ENCODE results near the gene ZYG11B. TPM values are rescaled to one million over a fixed set of nuclear protein-coding genes. Genes with fewer than 3 reads are reported as not detected.

ZYG11B gene
- total and polyA plus RNA-seq, 12 donors: 9.1 to 84.3 (median 63.6) TPM

DNA sequence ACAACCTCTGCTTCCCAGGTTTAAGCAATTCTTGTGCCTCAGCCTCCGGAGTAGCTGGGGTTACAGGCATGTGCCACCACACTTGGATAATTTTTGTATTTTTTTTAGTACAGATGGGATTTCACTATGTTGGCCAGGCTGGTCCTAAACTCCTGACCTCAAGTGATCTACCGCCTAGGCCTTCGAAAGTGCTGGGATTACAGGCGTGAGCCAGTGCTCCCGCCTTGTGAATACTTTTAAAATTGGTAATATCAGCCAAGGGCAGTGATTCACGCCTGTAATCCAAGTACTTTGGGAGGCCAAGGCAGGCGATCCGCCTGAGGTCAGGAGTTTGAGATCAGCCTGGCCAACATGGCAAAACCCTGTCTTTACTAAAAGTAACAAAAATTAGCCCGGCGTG lies 33.7 kb downstream of the ZYG11B start:
- no peak for ATAC-seq
- no peak overlapping the region for H3K27ac ChIP-seq
- H3K4me3 ChIP-seq: no peak overlapping the region
- H3K9me3 ChIP-seq: no peaks in the 10 kb centered on the region
- H3K4me1 ChIP-seq: peaks cover 0 to 13% (median 0%) of the 10 kb centered on the region in 9 donors
- 96% methylated on average over 10 of the region's 10 CpGs for WGBS, 2 donors
- no peaks in the 10 kb centered on the region for H3K27me3 ChIP-seq
- no peak for TF ChIP-seq CTCF (IDR thresholded peaks at IDR 0.05)
- intact Hi-C loops (cut with DNase I): no loop called here
- DNase-seq: no peak
- peaks cover 0 to 63% (median 17%) of the 10 kb centered on the region in 9 donors for H3K36me3 ChIP-seq

DNA sequence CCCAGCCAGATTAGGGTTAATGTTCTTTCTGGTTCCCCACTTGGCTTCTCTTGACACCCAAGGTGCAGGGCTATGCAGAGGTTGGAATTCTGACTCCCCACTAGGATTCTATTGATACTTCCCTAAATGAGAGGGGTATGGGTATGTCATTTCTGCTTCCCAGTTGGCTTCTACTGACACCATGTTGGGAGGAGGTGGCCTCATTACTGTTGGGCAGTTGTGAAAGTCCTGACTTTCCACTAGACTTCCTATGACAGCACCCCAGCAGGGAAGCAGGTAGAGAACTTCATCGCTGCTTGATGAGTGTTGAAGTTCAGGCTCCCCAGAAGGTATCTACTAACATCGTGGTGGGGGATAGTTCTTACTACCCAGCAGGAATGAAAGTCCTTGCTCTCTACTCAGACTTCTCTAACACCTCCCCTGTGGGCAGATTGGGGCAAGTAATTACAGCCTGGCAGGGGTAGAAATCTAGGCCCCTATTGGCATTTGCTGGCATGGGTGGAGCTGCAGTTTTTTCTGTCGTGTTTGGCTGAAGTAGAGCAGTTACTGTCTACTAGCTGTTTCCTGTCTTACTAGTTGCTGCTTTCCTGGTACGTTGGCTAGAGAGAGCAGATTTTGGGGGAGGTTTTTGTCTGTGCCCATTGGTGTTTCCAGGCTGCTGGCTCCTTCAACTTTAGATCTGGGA lies 41.5 kb downstream of the ZYG11B start:
- Histone ChIP-seq H3K27me3 (no peaks in the 10 kb centered on the region), H3K4me3 (no peak overlapping the region), H3K9me3 (no peaks in the 10 kb centered on the region), H3K27ac (no peak overlapping the region), H3K4me1 (peaks cover 0 to 21% (median 3%) of the 10 kb centered on the region in 9 donors), H3K36me3 (peaks cover 0 to 31% (median 10%) of the 10 kb centered on the region in 9 donors)
- 56 to 62% methylated on average over 4 of the region's 4 CpGs for WGBS, 2 donors
- no peak for TF ChIP-seq CTCF (IDR thresholded peaks at IDR 0.05)
- ATAC-seq (peak in 1 of 8 donors; percentile 18), DNase-seq (no peak)
- intact Hi-C loops (cut with DNase I): no loop called here

GRCh38 chr1:52769346-52770033 lies 43.2 kb downstream of the ZYG11B start:
- WGBS, 2 donors: 52 to 66% methylated on average over 4 of the region's 4 CpGs

More at GRCh38 chr1:52769346-52770033, 43.2 kb downstream of the ZYG11B start:
- intact Hi-C loops (cut with DNase I): loop anchor here in 1 of 10 donors (10.0 kb wide), 1 partner anchor 335 kb away; no protein-coding TSS in a partner anchor
- peak overlapping the region in 1 of 10 donors; percentile 11 for H3K27ac ChIP-seq
- H3K27me3 ChIP-seq: no peaks in the 10 kb centered on the region
- H3K36me3 ChIP-seq: peaks cover 0 to 46% (median 10%) of the 10 kb centered on the region in 9 donors
- no peak for DNase-seq
- TF ChIP-seq CTCF (IDR thresholded peaks at IDR 0.05): no peak
- H3K9me3 ChIP-seq: no peaks in the 10 kb centered on the region
- peak in 3 of 8 donors; percentile 44 to 70 (median 48) for ATAC-seq
- H3K4me3 ChIP-seq: no peak overlapping the region
- H3K4me1 ChIP-seq: peaks cover 0 to 21% (median 3%) of the 10 kb centered on the region in 9 donors

All from heart right ventricle (tissue), 16 donors.